RKO (cell line): ENCODE measurements around the gene HPCA.
"Not testable (repeated sequence)": the region's sequence is repeated elsewhere in the genome, so short reads cannot be mapped to it uniquely, and the experiment has no call there.

ENCODE experiments used
- DNase-seq: peaks from one replicate; pipeline ENCODE4 v3.0.0-alpha.2; 2016; ENCODE audit warnings: low spot score

The HPCA gene

GRCh38 chr1:32903991-32904785 is 17.9 kb downstream of the HPCA start:
- DNase-seq, result no peak

- no peak for DNase-seq
Measured at GRCh38 chr1:32904797-32905196, 18.5 kb downstream of the HPCA start.

GRCh38 chr1:32905588-32905987 is 19.3 kb downstream of the HPCA start:
- DNase-seq, result not testable (repeated sequence)

- DNase-seq, result no peak
Measured at GRCh38 chr1:32906654-32907053, 20.4 kb downstream of the HPCA start.

GRCh38 chr1:32907435-32907834 is 21.1 kb downstream of the HPCA start:
- DNase-seq, result no peak

- DNase-seq, result no peak
Measured at GRCh38 chr1:32910319-32910718, 24.0 kb downstream of the HPCA start.

- no peak for DNase-seq
Measured at GRCh38 chr1:32915766-32916706, 29.7 kb downstream of the HPCA start.

GRCh38 chr1:32917521-32917920 is 31.2 kb downstream of the HPCA start:
- no peak for DNase-seq

- no peak for DNase-seq
Measured at GRCh38 chr1:32918179-32918578, 31.9 kb downstream of the HPCA start.

GRCh38 chr1:32919811-32920733 is 33.8 kb downstream of the HPCA start:
- no peak for DNase-seq

GRCh38 chr1:32920833-32921232 is 34.5 kb downstream of the HPCA start:
- DNase-seq, result no peak

- no peak for DNase-seq
Measured at GRCh38 chr1:32924881-32925344, 38.6 kb downstream of the HPCA start.

GRCh38 chr1:32925403-32926162 is 39.3 kb downstream of the HPCA start:
- DNase-seq, result no peak

GRCh38 chr1:32926562-32926961 is 40.3 kb downstream of the HPCA start:
- DNase-seq, result no peak

GRCh38 chr1:32927441-32927840 is 41.1 kb downstream of the HPCA start:
- DNase-seq, result no peak

GRCh38 chr1:32928285-32928684 is 42.0 kb downstream of the HPCA start:
- no peak for DNase-seq

- no peak for DNase-seq
Measured at GRCh38 chr1:32928715-32929114, 42.4 kb downstream of the HPCA start.

GRCh38 chr1:32929366-32929765 is 43.1 kb downstream of the HPCA start:
- no peak for DNase-seq

- no peak for DNase-seq
Measured at GRCh38 chr1:32931760-32932159, 45.5 kb downstream of the HPCA start.

- DNase-seq, result no peak
Measured at GRCh38 chr1:32933742-32934322, 47.5 kb downstream of the HPCA start.

- no peak for DNase-seq
Measured at GRCh38 chr1:32934535-32934934, 48.2 kb downstream of the HPCA start.
